Measurements from ENCODE around the gene CNTRL.

CNTRL gene

DNA sequence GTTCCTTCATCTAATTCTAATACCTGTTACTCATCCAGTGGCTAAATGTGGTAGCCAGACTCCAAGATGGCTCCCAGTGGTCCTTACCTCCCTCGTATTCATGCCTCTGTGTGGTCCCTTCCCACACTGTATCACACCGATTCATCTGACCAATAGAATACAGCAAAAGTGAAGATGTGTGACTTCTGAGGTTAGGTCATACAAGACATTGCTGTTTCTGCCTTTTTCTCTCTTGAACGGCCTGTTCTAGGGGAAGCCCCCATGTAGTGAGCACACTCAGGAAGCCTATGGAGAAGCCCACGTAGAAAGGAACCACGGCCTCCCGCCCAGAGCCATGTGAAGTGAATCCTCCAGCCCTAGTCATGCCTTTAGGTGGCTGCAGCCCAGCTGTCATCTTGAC, 15.2 kb upstream of the CNTRL start:
- DNase-seq (ENCODE audit: low read depth, low spot score): no peak
- Histone ChIP-seq H3K9me3 (ENCODE audit: low read depth, low read length) (no peaks in the 10 kb centered on the region), H3K36me3 (ENCODE audit: insufficient read depth, low read length) (no peaks in the 10 kb centered on the region), H3K4me3 (no peak overlapping the region), H3K27ac (no peak overlapping the region), H3K9ac (ENCODE audit: insufficient read length) (no peak overlapping the region)
- no peak for TF ChIP-seq EZH2 (IDR thresholded peaks at IDR 0.05)
- no peak for TF ChIP-seq POLR2AphosphoS5 (IDR thresholded peaks at IDR 0.05; ENCODE audit: borderline replicate concordance, low read depth, low read length)
- no peak for TF ChIP-seq FOXP2 (optimal IDR thresholded peaks at IDR 0.05; ENCODE audit: control extremely low read depth, extremely low read length, insufficient read depth)

DNA sequence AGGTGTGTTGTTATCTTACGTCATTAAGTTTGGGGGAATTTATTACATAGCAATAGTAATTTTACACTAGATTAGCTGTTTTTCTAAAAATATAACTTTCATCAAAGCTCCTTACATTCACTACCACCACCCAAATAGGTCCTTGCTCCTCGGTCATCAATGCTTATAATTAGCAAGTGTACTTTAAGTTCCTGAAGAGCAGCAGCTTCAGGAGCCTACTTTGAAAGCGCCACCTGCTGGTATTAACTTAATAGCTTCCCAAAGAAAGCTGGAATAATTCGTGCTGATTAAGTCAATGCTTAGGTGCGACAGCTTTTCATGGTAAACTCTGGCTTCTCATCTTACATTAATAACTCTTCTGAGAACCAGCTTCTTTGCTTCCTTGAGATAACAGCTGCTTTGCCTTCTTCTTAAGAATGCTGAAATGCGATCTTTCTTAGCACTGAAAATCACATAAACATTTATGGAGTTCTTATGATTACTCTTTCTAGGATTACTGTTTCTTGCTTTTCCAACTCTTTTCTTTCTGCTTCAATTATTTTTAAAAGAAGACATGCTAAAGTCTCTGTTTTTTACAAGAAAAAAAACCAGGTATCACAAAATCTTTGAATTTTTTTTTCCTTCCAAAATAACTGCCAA, 14.6 kb upstream of the CNTRL start:
- peak; percentile 71 for DNase-seq (ENCODE audit: low read depth, low spot score)
- H3K9ac ChIP-seq (ENCODE audit: insufficient read length): peak overlapping the region; percentile 5
- peak overlapping the region; percentile 49 for H3K4me3 ChIP-seq
- TF ChIP-seq EZH2 (IDR thresholded peaks at IDR 0.05) (no peak), FOXP2 (optimal IDR thresholded peaks at IDR 0.05; ENCODE audit: control extremely low read depth, extremely low read length, insufficient read depth) (no peak), POLR2AphosphoS5 (IDR thresholded peaks at IDR 0.05; ENCODE audit: borderline replicate concordance, low read depth, low read length) (no peak)
- no peaks in the 10 kb centered on the region for H3K9me3 ChIP-seq (ENCODE audit: low read depth, low read length)
- H3K36me3 ChIP-seq (ENCODE audit: insufficient read depth, low read length): no peaks in the 10 kb centered on the region
- H3K27ac ChIP-seq: no peak overlapping the region

DNA sequence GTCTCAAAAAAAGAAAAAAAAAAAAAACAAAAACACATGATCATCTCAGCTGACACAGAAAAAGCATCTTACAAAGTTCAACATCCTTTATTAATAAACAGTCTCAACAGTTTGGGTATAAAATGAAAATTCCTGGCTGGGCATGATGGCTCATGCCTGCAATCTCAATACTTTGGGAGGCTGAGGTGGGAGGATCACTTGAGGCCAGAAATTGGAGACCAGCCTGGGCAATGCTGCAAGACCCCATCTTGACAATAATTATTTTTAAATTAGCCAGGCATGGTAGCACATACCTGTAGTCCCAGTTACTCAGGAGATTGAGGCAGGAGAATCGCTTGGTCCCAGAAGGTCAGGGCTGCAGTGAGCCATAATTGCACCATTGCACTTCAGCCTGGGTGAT, 7.9 kb upstream of the CNTRL start:
- TF ChIP-seq FOXP2 (optimal IDR thresholded peaks at IDR 0.05; ENCODE audit: control extremely low read depth, extremely low read length, insufficient read depth) (no peak), EZH2 (IDR thresholded peaks at IDR 0.05) (no peak), POLR2AphosphoS5 (IDR thresholded peaks at IDR 0.05; ENCODE audit: borderline replicate concordance, low read depth, low read length) (no peak)
- no peak overlapping the region for H3K27ac ChIP-seq

DNA sequence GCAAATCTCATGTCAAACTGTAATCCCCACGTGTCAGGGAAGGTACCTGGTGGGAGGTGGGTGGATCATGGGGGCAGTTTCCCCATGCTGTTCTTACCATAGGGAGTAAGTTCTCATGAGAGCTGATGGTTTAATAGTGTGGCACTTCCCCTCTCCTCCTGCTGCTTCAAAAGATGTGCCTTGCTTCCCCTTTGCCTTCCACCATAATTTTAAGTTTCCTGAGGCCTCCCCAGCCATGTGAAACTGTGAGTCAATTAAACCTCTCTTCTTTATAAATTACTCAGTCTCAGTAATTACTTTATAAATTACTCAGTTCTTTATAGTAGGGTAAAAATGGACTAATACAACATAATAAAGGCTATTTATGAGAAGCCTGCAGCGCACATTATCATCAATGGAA, 7.1 kb upstream of the CNTRL start:
- Histone ChIP-seq H3K9ac (ENCODE audit: insufficient read length) (no peak overlapping the region), H3K9me3 (ENCODE audit: low read depth, low read length) (no peaks in the 10 kb centered on the region), H3K27ac (no peak overlapping the region), H3K36me3 (ENCODE audit: insufficient read depth, low read length) (no peaks in the 10 kb centered on the region), H3K4me3 (no peak overlapping the region)
- TF ChIP-seq FOXP2 (optimal IDR thresholded peaks at IDR 0.05; ENCODE audit: control extremely low read depth, extremely low read length, insufficient read depth): no peak
- DNase-seq (ENCODE audit: low read depth, low spot score): no peak

More for the DNA sequence above, 7.9 kb upstream of the CNTRL start:
- DNase-seq (ENCODE audit: low read depth, low spot score): no peak
- Histone ChIP-seq H3K4me3 (no peak overlapping the region), H3K9ac (ENCODE audit: insufficient read length) (no peak overlapping the region), H3K36me3 (ENCODE audit: insufficient read depth, low read length) (no peaks in the 10 kb centered on the region), H3K9me3 (ENCODE audit: low read depth, low read length) (no peaks in the 10 kb centered on the region)

DNA sequence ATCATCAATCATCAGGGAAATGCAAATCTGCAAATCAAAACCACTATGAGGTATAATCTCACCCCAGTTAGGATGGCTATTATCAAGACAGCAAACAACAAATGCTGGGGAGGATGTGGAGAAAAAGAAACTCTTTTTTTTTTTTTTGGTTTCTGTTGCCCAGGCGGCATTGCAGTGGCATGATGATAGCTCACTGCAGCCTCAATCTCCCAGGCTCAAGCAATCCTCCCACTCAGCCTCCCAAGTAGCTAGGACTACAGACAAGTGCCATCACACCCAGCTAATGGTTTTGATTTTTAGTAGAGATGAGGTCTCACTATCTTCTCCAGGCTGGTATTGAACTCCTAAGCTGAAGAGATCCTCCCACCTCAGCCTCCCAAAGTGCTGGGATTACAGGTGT, 5.4 kb upstream of the CNTRL start:
- Histone ChIP-seq H3K4me3 (no peak overlapping the region), H3K9me3 (ENCODE audit: low read depth, low read length) (no peaks in the 10 kb centered on the region), H3K27ac (no peak overlapping the region), H3K9ac (ENCODE audit: insufficient read length) (no peak overlapping the region), H3K36me3 (ENCODE audit: insufficient read depth, low read length) (no peaks in the 10 kb centered on the region)
- no peak for TF ChIP-seq POLR2AphosphoS5 (IDR thresholded peaks at IDR 0.05; ENCODE audit: borderline replicate concordance, low read depth, low read length)
- TF ChIP-seq FOXP2 (optimal IDR thresholded peaks at IDR 0.05; ENCODE audit: control extremely low read depth, extremely low read length, insufficient read depth): no peak
- TF ChIP-seq EZH2 (IDR thresholded peaks at IDR 0.05): no peak
- DNase-seq (ENCODE audit: low read depth, low spot score): no peak

DNA sequence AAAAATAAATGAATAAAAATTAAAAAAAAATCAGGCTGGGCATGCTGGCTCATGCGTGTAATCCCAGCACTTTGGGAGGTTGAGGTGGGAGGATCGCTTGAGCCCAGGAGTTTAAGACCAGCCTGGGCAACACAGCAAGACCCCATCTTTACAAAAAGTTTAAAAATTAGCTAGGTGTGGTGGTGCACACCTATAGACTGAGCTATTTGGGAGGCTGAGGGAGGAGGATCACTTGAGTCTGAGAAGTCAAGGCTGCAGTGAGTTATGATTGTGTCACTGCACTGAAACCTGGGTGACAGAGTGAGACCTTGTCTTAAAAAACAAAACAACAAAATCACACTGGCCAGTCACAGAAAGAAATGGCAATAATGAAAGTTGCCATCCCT, 3.4 kb upstream of the CNTRL start:
- TF ChIP-seq FOXP2 (optimal IDR thresholded peaks at IDR 0.05; ENCODE audit: control extremely low read depth, extremely low read length, insufficient read depth): no peak
- no peak for TF ChIP-seq EZH2 (IDR thresholded peaks at IDR 0.05)
- no peak for TF ChIP-seq POLR2AphosphoS5 (IDR thresholded peaks at IDR 0.05; ENCODE audit: borderline replicate concordance, low read depth, low read length)
- no peak for DNase-seq (ENCODE audit: low read depth, low spot score)
- Histone ChIP-seq H3K36me3 (ENCODE audit: insufficient read depth, low read length) (no peaks in the 10 kb centered on the region), H3K27ac (0 out of 2 replicates have a peak overlapping the region, but pooled peaks have one; percentile 23), H3K9ac (ENCODE audit: insufficient read length) (no peak overlapping the region), H3K9me3 (ENCODE audit: low read depth, low read length) (no peaks in the 10 kb centered on the region), H3K4me3 (no peak overlapping the region)

DNA sequence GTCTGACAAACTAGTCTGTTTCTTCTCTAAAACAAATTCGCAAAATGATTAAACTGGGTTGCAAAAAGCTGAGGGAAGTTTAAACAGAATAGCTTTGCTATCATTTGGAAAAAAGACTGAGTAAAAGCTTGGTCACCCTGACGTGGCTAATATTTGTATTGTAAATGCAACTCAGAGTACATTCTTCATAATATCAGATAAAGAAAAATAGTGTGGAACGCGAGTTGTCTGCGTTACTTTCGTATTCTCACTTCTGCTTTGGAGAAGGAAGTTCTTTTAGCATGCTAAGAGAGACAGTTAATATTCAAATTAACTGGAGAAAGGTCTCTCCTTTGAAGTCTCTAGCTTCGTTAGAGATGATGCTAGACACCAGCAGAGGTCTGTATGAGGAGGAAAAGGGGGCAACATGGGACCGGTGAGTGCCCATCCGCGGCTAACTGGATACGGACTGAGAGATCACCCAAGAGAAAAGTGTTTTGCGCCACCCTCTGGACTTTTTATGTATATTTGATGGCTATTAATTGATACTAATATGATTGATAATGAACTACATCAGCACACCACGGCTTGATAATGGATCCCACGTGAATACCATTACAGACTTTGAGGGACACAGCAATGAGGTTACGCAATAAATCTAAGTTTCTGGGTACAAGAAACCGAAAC, 2.9 kb upstream of the CNTRL start:
- Histone ChIP-seq H3K9me3 (ENCODE audit: low read depth, low read length) (no peaks in the 10 kb centered on the region), H3K36me3 (ENCODE audit: insufficient read depth, low read length) (no peaks in the 10 kb centered on the region), H3K9ac (ENCODE audit: insufficient read length) (no peak overlapping the region), H3K27ac (0 out of 2 replicates have a peak overlapping the region, but pooled peaks have one; percentile 23), H3K4me3 (no peak overlapping the region)
- no peak for DNase-seq (ENCODE audit: low read depth, low spot score)
- TF ChIP-seq POLR2AphosphoS5 (IDR thresholded peaks at IDR 0.05; ENCODE audit: borderline replicate concordance, low read depth, low read length) (no peak), FOXP2 (optimal IDR thresholded peaks at IDR 0.05; ENCODE audit: control extremely low read depth, extremely low read length, insufficient read depth) (no peak), EZH2 (IDR thresholded peaks at IDR 0.05) (no peak)

DNA sequence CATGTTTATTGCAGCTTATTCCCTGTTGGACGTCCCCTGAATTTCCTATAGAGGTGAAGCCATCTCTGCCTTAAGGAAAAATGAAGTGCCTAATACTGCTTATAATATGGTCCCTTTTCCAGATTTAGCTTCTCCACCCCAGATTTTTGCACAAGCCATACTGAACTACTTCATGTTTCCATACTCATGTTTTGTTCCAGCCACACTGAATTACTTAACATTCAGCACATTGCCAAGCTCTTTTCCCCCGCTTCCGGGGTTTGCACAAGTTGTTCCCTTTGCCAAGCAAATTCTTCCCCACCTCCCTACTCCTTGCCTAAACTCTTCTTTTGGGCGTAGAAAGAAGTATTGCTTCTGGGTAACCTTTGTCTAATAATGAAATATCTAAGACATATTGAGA, 1.7 kb upstream of the CNTRL start:
- TF ChIP-seq FOXP2 (optimal IDR thresholded peaks at IDR 0.05; ENCODE audit: control extremely low read depth, extremely low read length, insufficient read depth) (no peak), POLR2AphosphoS5 (IDR thresholded peaks at IDR 0.05; ENCODE audit: borderline replicate concordance, low read depth, low read length) (peak; percentile 48; the same call in 1 of the 2 replicates), EZH2 (IDR thresholded peaks at IDR 0.05) (no peak)
- H3K4me3 ChIP-seq: peak overlapping the region; percentile 8
- H3K27ac ChIP-seq: peak overlapping the region; percentile 90
- H3K9ac ChIP-seq (ENCODE audit: insufficient read length): no peak overlapping the region
- H3K36me3 ChIP-seq (ENCODE audit: insufficient read depth, low read length): no peaks in the 10 kb centered on the region
- DNase-seq (ENCODE audit: low read depth, low spot score): peak; percentile 92
- H3K9me3 ChIP-seq (ENCODE audit: low read depth, low read length): no peaks in the 10 kb centered on the region
